Kidney (tissue), 14 donors: ENCODE data around the gene HYDIN. TPM values are rescaled to one million over a fixed set of nuclear protein-coding genes. Genes with fewer than 3 reads are reported as not detected.

ENCODE experiments used
- DNase-seq, 5 donors: peaks; one replicate each; pipeline ENCODE4 v3.0.0-alpha.2; 2013 to 2020
- FAIRE-seq: peaks from 2 replicates; lab custom pipeline; 2012; peaks lifted over from hg19 to GRCh38; lab: Jason Lieb, UNC
- H3K27ac ChIP-seq, 2 donors: one replicate each; pipeline ENCODE4 v1.7.0; 2013; ENCODE audit warnings: low read depth in 2 of 2, low read length in 2 of 2, inconsistent platforms in 1 of 2
- H3K27me3 ChIP-seq: one replicate; pipeline ENCODE4 v1.7.1; 2013; ENCODE audit warnings: low read length, inconsistent platforms; ENCODE audit not compliant: control insufficient read depth, insufficient read depth
- H3K36me3 ChIP-seq, 3 donors: one replicate each; pipeline versions ENCODE4 v1.7.0 to v1.7.1; 2013; ENCODE audit warnings: low read length in 3 of 3, control low read depth in 1 of 3, inconsistent platforms in 1 of 3; ENCODE audit not compliant: insufficient read depth in 3 of 3, control insufficient read depth in 2 of 3
- H3K4me1 ChIP-seq, 3 donors: one replicate each; pipeline versions ENCODE4 v1.7.0 to v1.7.1; 2013; ENCODE audit warnings: low read length in 3 of 3, inconsistent platforms in 1 of 3, low read depth in 1 of 3; ENCODE audit not compliant: control insufficient read depth in 2 of 3, insufficient read depth in 2 of 3
- H3K4me3 ChIP-seq, 3 donors: one replicate each; pipeline versions ENCODE4 v1.7.0 to v1.8.1; 2013; ENCODE audit warnings: low read length in 3 of 3, control low read depth in 1 of 3, inconsistent platforms in 1 of 3
- H3K9ac ChIP-seq, 3 donors: one replicate each; pipeline versions ENCODE4 v1.7.0 to v1.7.1; 2013; ENCODE audit warnings: low read length in 3 of 3, control low read depth in 1 of 3, inconsistent platforms in 1 of 3
- H3K9me3 ChIP-seq, 3 donors: one replicate each; pipeline versions ENCODE4 v1.7.0 to v1.7.1; 2013; ENCODE audit warnings: low read length in 3 of 3, control low read depth in 1 of 3, inconsistent platforms in 1 of 3; ENCODE audit not compliant: control insufficient read depth in 2 of 3, insufficient read depth in 1 of 3
- CTCF ChIP-seq: IDR thresholded peaks from 3 replicates; pipeline ENCODE4 v1.5.1; 2012; ENCODE audit warnings: mild to moderate bottlenecking, moderate library complexity, borderline replicate concordance; ENCODE audit not compliant: insufficient read depth; ENCODE audit errors: extremely low read depth
- intact Hi-C: fragments of 100-400 bp; cut with DNase I; formaldehyde crosslinking; loops from one replicate; pipeline ENCODE4 v1.11.1; 2022
- polyA plus RNA-seq: library from polyadenylated mRNA; stranded (reverse); fragments of 350-450 nt; fragmentation: Illumina TruSeq; extraction: RNeasy Lipid Tissue Mini Kit (QIAGEN cat#74804); gene quantifications from one replicate; pipeline ENCODE4 v1.2.3, GENCODE V29; 2014; ENCODE audit warnings: low read depth, low replicate concordance; ENCODE audit not compliant: insufficient read depth
- total RNA-seq: library from RNA; stranded (reverse); fragmentation: NEBNext Ultra II Directional; extraction: Animal tissue kit (Norgen Biotek cat#: 25700); gene quantifications from one replicate; pipeline ENCODE4 v1.2.1, GENCODE V29; 2021
- donor health status: control.
- donor health status: control.
- donor health status: control.
- donor health status: control.
- donor health status: control.
- donor health status: DM: yes; HTN: yes; CAD: no.
- donor health status: Normal renal cell carcinoma (clear cell type).

Gene HYDIN
- total and polyA plus RNA-seq, 2 donors from 2014 or later = 1.8 to 21.0 TPM

GRCh38 chr16:71247478-71247877 lies 17.0 kb upstream of the HYDIN start:
- Histone ChIP-seq H3K27me3 (no peaks in the 10 kb centered on the region), H3K4me3 (no peak overlapping the region), H3K4me1 (no peaks in the 10 kb centered on the region), H3K9ac (no peak overlapping the region), H3K27ac (no peak overlapping the region), H3K36me3 (no peaks in the 10 kb centered on the region), H3K9me3 (no peaks in the 10 kb centered on the region)
- FAIRE-seq (no peak), DNase-seq (no peak)
- intact Hi-C loops = no loop called here
- no peak for TF ChIP-seq CTCF

GRCh38 chr16:71246309-71246708 lies 15.8 kb upstream of the HYDIN start:
- Histone ChIP-seq H3K27me3 (no peaks in the 10 kb centered on the region), H3K9me3 (no peaks in the 10 kb centered on the region), H3K4me1 (no peaks in the 10 kb centered on the region), H3K4me3 (no peak overlapping the region), H3K36me3 (no peaks in the 10 kb centered on the region), H3K27ac (no peak overlapping the region), H3K9ac (no peak overlapping the region)
- intact Hi-C loops = no loop called here
- no peak for TF ChIP-seq CTCF
- FAIRE-seq (no peak), DNase-seq (no peak)

GRCh38 chr16:71244521-71244920 lies 14.0 kb upstream of the HYDIN start:
- Histone ChIP-seq H3K4me3 (no peak overlapping the region), H3K27me3 (no peaks in the 10 kb centered on the region), H3K27ac (no peak overlapping the region), H3K36me3 (no peaks in the 10 kb centered on the region), H3K4me1 (no peaks in the 10 kb centered on the region), H3K9me3 (no peaks in the 10 kb centered on the region), H3K9ac (no peak overlapping the region)
- TF ChIP-seq CTCF = no peak
- FAIRE-seq (no peak), DNase-seq (no peak)
- intact Hi-C loops = no loop called here

- Histone ChIP-seq H3K9me3 (no peaks in the 10 kb centered on the region), H3K27me3 (no peaks in the 10 kb centered on the region), H3K36me3 (no peaks in the 10 kb centered on the region), H3K9ac (no peak overlapping the region), H3K4me1 (no peaks in the 10 kb centered on the region), H3K27ac (no peak overlapping the region), H3K4me3 (no peak overlapping the region)
- TF ChIP-seq CTCF = no peak
- intact Hi-C loops = no loop called here
- FAIRE-seq (no peak), DNase-seq (no peak)
These were observed 12.1 kb upstream of the HYDIN start for GRCh38 chr16:71242601-71243000.
